GM21447 (cell line): Measurements from ENCODE around the gene CTU1.

Source experiments
- ATAC-seq: cut with Tn5 transposase; IDR thresholded peaks from one replicate; pipeline ENCODE4 v1.9.1; 2021; ENCODE audit not compliant: unreplicated experiment

Gene CTU1

DNA sequence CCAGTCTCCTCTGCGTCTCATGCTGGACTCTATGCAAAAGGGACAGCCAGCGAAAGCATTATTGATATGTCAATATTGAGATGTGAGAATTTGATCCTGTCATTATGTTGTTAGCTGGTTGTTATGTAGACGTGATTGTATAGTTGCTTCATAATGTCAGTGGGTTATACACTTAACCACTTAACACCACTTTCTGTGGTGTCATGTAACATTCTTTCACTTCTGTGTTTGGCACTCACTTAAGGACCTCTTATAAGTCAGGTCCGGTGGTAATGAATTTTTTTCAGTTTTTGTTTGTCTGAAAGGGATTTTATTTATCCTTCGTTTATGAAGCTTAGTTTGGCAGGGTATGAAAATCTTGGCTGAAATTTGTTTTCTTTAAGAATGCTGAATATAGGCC, 26.8 kb upstream of the CTU1 start:
- ATAC-seq, result no peak

GRCh38 chr19:51131780-51132680, 23.8 kb upstream of the CTU1 start:
- no peak for ATAC-seq

DNA sequence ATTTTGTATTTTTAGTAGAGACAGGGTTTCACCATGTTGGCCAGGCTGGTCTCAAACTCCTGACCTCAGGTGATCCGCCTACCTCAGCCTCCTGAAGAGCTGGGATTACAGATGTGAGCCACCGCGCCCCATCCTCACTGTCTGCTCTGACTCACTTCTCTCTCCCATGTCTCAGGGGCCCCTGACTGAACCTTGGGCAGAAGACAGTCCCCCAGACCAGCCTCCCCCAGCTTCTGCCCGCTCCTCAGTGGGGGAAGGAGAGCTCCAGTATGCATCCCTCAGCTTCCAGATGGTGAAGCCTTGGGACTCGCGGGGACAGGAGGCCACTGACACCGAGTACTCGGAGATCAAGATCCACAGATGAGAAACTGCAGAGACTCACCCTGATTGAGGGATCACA, 21.5 kb upstream of the CTU1 start:
- no peak for ATAC-seq

GRCh38 chr19:51128227-51128626, 20.0 kb upstream of the CTU1 start:
- ATAC-seq, result no peak

GRCh38 chr19:51127755-51128154, 19.5 kb upstream of the CTU1 start:
- ATAC-seq, result no peak

DNA sequence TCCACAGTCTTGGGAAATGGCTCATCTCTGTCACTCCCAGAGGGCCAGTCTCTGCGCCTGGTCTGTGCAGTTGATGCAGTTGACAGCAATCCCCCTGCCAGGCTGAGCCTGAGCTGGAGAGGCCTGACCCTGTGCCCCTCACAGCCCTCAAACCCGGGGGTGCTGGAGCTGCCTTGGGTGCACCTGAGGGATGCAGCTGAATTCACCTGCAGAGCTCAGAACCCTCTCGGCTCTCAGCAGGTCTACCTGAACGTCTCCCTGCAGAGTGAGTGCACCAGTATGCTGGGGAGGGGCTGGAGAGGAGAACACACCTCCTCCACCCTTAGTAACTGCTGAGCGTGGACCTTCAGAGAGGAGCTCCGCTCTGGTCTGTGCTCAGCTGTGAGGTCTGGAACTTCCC, 18.8 kb upstream of the CTU1 start:
- ATAC-seq, result no peak

- ATAC-seq, result no peak
Measured at GRCh38 chr19:51125421-51126075, 17.3 kb upstream of the CTU1 start.

DNA sequence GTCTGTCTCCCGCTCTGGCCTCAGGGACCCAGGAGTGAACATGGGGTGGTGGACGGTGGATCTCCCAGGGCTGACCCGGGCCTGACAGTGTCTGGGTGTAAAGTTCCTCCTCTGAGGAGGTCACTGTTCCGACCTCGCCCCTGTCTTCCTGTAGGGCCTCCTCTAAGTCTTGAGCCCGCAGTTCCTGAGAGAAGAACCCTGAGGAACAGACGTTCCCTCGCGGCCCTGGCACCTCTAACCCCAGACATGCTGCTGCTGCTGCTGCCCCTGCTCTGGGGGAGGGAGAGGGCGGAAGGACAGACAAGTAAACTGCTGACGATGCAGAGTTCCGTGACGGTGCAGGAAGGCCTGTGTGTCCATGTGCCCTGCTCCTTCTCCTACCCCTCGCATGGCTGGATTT, 16.5 kb upstream of the CTU1 start, which contains the start of gene SIGLEC9:
TSS of gene SIGLEC9 (plus strand) at position 178 of the 400 bp plus-strand sequence. CDS start at position 247, 69 bp downstream.
- ATAC-seq, result no peak

DNA sequence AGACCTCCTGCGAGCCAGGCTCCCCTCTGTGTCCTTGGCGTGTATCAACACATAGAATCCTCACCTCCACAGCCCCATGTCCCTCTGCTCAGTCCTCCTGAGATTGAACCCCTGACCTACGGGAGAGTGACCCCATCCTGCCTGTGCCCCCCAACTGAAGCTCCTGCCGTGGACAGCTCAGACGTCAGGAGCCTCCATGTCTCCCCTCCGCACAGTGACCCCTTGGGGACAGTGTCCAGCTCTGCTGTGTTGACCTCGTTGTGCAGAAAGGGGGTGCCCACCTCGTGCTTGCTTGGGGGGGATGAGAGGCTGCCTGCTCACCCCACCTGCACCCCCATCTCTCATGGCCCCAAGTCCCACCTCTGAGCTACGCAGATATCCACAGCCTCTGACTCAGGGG, 16.0 kb upstream of the CTU1 start:
- ATAC-seq, result no peak

- no peak for ATAC-seq
Measured at GRCh38 chr19:51123802-51124201, 15.6 kb upstream of the CTU1 start.

DNA sequence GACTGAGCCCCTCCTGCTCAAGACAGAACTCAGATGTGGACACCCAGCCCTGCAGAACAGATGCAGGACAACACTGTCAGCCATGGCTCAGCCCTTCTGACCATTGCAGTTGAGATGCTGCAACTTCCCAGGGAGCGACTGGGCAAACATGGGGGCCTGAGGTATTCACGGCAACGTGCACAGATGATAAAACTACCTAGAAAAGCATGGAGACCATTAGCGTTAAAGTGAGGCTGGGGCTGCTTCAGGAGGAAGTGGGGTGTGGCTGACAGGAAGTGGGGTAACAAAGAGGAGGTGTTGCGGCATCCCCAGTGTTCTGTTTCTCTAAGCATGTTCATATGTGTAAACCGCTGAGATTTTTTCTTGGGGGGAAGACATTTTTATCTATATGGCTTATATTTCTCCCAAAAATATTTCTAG, 15.2 kb upstream of the CTU1 start:
- no peak for ATAC-seq

DNA sequence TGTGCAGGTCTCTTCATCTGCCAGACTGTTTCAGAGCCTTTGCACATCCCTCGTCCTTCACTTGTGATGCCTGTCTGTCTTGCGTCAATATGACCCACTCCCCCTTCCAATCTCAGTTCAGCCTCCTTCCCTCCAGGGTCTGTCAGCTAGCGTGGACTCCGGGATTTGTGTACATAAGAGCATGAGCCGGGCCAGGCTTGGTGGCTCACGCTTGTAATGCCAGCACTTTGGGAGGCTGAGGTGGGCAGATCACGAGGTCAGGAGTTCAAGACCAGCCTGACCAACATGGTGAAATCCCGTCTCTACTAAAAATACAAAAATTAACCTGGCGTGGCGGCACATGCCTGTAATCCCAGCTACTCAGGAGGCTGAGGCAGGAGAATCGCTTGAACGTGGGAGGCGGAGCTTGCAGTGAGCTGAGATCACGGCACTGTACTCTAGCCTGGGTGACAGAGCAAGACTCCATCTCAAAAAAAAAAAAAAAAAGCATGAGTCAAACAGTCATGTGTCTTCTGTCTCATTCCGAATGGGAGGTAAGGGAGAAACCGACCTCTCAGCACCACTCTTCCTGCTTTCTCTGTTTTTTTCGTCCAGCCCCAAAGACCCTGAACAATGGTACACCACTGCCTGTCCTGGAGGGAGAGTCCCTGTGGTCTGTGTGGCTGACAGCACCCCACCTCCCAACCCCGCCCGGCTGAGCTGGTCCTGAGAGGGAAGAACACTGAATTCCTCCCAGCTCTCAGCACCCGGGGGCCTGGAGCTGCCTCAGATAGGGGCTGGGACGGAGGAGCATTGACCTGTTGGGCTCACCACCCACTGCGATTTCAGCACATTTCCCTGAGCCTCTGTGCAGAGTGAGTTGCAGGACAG, 14.1 kb upstream of the CTU1 start:
- no peak for ATAC-seq

- ATAC-seq, result no peak
Measured at GRCh38 chr19:51121257-51121656, 13.0 kb upstream of the CTU1 start.

- ATAC-seq, result no peak
Measured at GRCh38 chr19:51120160-51120559, 12.0 kb upstream of the CTU1 start.

DNA sequence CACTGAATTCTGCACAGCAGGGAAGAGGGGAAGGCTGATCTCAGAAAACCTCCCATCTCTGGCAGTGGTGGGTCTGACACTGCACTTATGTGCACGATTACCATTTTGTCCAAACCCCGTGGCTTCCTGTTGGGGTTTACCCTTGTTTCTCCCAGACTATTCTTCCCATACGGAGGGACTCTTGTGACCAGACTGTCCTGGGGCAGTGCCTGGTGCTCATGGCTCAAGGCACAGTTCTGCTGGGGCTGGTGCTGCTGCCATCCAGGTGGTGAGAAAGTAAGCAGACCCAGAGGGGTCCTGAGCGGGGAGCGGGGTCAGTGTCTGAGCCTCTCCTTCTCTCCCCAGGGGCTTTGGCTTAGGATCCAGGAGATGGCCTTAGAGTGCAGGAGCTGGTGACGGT, 11.4 kb upstream of the CTU1 start:
- ATAC-seq, result no peak

DNA sequence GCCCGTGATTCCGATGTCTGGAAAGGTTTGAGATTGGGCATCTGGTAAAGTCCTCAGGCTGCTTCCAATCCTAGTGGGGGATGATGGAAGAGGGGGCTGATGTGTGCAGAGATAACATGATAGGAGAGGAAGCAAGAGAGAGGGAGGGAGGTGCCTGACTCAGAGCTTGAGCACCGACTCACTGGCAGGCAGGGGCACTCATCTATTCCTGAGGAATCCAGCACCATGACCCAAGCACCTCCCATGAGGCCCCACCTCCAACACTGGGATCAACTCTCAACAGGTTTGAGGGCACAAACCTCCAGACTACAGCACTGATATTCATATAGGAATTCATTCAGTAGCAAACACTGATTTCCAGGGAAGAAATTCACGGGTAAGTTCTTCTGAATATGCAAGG, 10.9 kb upstream of the CTU1 start:
- no peak for ATAC-seq

GRCh38 chr19:51116736-51117286, 8.6 kb upstream of the CTU1 start:
- ATAC-seq, result no peak

DNA sequence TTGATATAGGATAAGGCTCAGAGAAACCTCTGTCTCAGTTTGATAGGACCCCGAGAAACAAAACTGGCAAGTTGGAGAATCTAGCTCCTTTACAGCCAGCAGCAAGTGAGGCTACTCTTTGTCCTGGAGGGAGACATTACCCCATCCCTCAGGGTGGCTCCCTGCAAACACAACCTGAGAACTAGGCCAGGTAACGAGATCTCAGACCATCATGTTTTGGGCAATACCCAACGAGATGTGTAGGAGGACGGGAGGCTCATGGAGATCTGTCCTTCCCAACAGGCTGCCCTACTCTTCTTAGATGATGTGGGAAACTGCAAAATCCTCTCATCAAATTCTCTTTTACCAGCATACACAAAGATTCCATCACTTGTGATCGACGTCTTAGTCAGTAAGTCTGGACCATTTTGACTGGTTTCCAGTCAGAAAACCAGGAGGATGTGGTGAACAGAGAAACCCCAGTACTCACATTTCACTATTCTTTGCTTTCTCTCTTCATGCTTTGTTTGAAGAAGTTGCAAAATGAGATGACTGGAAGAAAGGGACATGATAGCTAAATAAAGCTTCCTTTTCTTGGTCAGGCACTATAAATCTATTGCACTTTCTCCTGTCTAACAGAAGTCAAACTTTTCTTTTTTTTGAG, 6.0 kb upstream of the CTU1 start:
- no peak for ATAC-seq

DNA sequence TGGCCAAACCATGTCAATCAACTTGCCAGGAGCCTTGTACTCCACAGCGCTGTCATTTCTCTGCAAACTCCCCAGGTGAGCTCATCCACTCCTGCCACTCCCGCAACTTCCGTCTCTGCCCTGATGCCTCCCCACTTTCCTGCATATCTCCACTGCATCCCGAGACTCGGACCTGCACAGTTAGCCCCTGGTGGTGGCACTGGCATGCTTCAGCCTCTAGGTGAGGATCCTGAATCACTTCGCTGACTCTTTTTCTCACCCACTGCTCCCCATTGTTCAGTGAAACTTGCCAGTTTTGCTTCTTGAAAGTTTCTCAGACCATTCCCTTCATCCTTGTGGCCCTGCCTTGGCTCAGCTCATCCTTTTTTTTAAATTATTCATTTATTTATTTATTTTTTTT, 3.4 kb upstream of the CTU1 start:
- ATAC-seq, result no peak

GRCh38 chr19:51110666-51110971, 2.4 kb upstream of the CTU1 start:
- ATAC-seq, result no peak

DNA sequence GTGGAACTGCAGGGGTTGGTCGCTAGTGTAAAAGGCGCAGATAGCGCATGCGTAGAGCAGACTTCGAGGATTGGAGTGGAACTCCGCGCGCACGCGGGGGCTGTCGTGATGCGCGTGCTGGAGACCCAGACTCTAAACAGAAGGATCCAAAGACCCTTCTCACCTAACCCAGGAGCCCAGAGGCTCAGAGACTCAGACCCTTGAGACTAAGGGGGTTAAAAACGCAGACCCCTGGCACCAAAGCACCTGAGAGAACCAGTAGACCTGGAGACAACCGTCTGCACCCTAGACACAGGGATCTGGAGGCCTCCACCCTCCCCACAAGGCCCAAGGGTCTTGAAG, 567 bp upstream of the CTU1 start:
- peak; percentile 32 for ATAC-seq
